Kidney (tissue), 14 donors: ENCODE results near the gene GRIK2. TPM values are rescaled to one million over a fixed set of nuclear protein-coding genes. Genes with fewer than 3 reads are reported as not detected.

Experiments
- DNase-seq, 5 donors: peaks; one replicate each; pipeline ENCODE4 v3.0.0-alpha.2; 2013 to 2020
- FAIRE-seq: peaks from 2 replicates; lab custom pipeline; 2012; peaks lifted over from hg19 to GRCh38; lab: Jason Lieb, UNC
- H3K27ac ChIP-seq, 2 donors: one replicate each; pipeline ENCODE4 v1.7.0; 2013; ENCODE audit warnings: low read depth in 2 of 2, low read length in 2 of 2, inconsistent platforms in 1 of 2
- H3K27me3 ChIP-seq: one replicate; pipeline ENCODE4 v1.7.1; 2013; ENCODE audit warnings: low read length, inconsistent platforms; ENCODE audit not compliant: control insufficient read depth, insufficient read depth
- H3K36me3 ChIP-seq, 3 donors: one replicate each; pipeline versions ENCODE4 v1.7.0 to v1.7.1; 2013; ENCODE audit warnings: low read length in 3 of 3, control low read depth in 1 of 3, inconsistent platforms in 1 of 3; ENCODE audit not compliant: insufficient read depth in 3 of 3, control insufficient read depth in 2 of 3
- H3K4me1 ChIP-seq, 3 donors: one replicate each; pipeline versions ENCODE4 v1.7.0 to v1.7.1; 2013; ENCODE audit warnings: low read length in 3 of 3, inconsistent platforms in 1 of 3, low read depth in 1 of 3; ENCODE audit not compliant: control insufficient read depth in 2 of 3, insufficient read depth in 2 of 3
- H3K4me3 ChIP-seq, 3 donors: one replicate each; pipeline versions ENCODE4 v1.7.0 to v1.8.1; 2013; ENCODE audit warnings: low read length in 3 of 3, control low read depth in 1 of 3, inconsistent platforms in 1 of 3
- H3K9ac ChIP-seq, 3 donors: one replicate each; pipeline versions ENCODE4 v1.7.0 to v1.7.1; 2013; ENCODE audit warnings: low read length in 3 of 3, control low read depth in 1 of 3, inconsistent platforms in 1 of 3
- H3K9me3 ChIP-seq, 3 donors: one replicate each; pipeline versions ENCODE4 v1.7.0 to v1.7.1; 2013; ENCODE audit warnings: low read length in 3 of 3, control low read depth in 1 of 3, inconsistent platforms in 1 of 3; ENCODE audit not compliant: control insufficient read depth in 2 of 3, insufficient read depth in 1 of 3
- intact Hi-C: fragments of 100-400 bp; cut with DNase I; formaldehyde crosslinking; loops from one replicate; pipeline ENCODE4 v1.11.1; 2022
- polyA plus RNA-seq: library from polyadenylated mRNA; stranded (reverse); fragments of 350-450 nt; fragmentation: Illumina TruSeq; extraction: RNeasy Lipid Tissue Mini Kit (QIAGEN cat#74804); gene quantifications from one replicate; pipeline ENCODE4 v1.2.3, GENCODE V29; 2014; ENCODE audit warnings: low read depth, low replicate concordance; ENCODE audit not compliant: insufficient read depth
- total RNA-seq: library from RNA; stranded (reverse); fragmentation: NEBNext Ultra II Directional; extraction: Animal tissue kit (Norgen Biotek cat#: 25700); gene quantifications from one replicate; pipeline ENCODE4 v1.2.1, GENCODE V29; 2021
- TF ChIP-seq, protein P1 (sequence below): IDR thresholded peaks from 3 replicates; pipeline ENCODE4 v1.5.1; 2012; ENCODE audit warnings: mild to moderate bottlenecking, moderate library complexity, borderline replicate concordance; ENCODE audit not compliant: insufficient read depth; ENCODE audit errors: extremely low read depth
- donor health status: control.
- donor health status: control.
- donor health status: control.
- donor health status: control.
- donor health status: control.
- donor health status: DM: yes; HTN: yes; CAD: no.
- donor health status: Normal renal cell carcinoma (clear cell type).

The GRIK2 gene
- total and polyA plus RNA-seq, 2 donors from 2014 or later = 0.82 to 1.4 TPM

DNA sequence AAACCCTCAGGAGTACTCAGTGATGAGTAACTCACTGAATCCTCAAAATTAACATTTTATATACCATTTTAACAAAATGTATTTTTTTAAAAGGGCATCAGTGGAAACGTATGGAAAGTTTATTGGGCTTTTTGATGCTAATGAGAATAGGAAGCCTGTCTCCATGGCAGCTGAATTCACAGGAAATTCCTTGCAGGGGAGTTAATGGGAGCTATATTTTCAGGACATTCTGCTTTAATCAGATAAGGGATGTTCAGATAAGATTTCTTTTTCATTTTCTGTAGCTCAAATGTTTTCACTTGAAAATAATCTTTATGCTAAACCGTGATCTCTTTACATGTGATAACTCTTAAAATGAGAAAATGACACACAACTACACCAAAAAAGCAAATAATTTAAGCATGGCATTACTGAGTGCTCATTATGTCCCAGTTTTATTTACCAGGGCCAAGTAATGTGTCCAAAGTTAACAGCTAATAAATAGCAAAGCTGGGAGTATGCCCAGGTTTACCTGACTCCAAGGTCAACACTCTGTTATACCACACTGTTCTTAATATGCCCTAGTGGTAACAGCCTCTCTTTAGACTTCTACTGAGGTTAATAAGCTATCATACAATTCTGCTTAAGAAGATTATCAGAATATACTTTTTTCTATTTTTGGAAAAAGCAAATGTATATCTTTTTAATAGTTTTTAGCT is 348.1 kb downstream of the GRIK2 start:
- intact Hi-C loops = no loop called here
- Histone ChIP-seq H3K9ac (no peak overlapping the region), H3K27me3 (no peaks in the 10 kb centered on the region), H3K4me1 (no peaks in the 10 kb centered on the region), H3K36me3 (no peaks in the 10 kb centered on the region), H3K9me3 (no peaks in the 10 kb centered on the region), H3K27ac (no peak overlapping the region), H3K4me3 (no peak overlapping the region)
- TF ChIP-seq, protein P1, sequence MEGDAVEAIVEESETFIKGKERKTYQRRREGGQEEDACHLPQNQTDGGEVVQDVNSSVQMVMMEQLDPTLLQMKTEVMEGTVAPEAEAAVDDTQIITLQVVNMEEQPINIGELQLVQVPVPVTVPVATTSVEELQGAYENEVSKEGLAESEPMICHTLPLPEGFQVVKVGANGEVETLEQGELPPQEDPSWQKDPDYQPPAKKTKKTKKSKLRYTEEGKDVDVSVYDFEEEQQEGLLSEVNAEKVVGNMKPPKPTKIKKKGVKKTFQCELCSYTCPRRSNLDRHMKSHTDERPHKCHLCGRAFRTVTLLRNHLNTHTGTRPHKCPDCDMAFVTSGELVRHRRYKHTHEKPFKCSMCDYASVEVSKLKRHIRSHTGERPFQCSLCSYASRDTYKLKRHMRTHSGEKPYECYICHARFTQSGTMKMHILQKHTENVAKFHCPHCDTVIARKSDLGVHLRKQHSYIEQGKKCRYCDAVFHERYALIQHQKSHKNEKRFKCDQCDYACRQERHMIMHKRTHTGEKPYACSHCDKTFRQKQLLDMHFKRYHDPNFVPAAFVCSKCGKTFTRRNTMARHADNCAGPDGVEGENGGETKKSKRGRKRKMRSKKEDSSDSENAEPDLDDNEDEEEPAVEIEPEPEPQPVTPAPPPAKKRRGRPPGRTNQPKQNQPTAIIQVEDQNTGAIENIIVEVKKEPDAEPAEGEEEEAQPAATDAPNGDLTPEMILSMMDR = no peak
- peak in 1 of 5 donors; percentile 7 for DNase-seq
- no peak for FAIRE-seq

DNA sequence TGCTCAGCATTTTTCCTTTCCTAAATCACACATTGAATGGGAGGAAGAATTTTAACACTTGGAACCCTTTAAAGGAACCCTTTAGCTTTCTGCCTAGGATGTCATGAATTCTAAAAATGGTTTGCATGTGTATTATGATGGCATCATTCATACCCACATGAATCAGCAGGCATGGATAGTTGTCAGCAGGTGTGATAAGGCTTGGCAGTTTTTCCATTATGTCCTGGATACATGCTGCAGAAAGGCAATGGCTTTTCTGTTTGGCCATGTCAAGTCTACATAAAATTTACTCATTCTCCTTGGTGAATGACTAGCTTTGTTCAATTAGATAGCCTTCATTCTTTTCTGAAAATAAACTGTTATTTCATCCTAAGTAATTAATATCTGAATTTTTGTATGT is 353.7 kb downstream of the GRIK2 start:
- TF ChIP-seq, protein P1 = no peak
- no peak for FAIRE-seq

GRCh38 chr6:101747716-101748115 is 354.2 kb downstream of the GRIK2 start:
- TF ChIP-seq, protein P1 = no peak
- Histone ChIP-seq H3K4me3 (no peak overlapping the region), H3K9ac (no peak overlapping the region), H3K36me3 (no peaks in the 10 kb centered on the region), H3K27me3 (no peaks in the 10 kb centered on the region), H3K4me1 (no peaks in the 10 kb centered on the region), H3K9me3 (no peaks in the 10 kb centered on the region), H3K27ac (no peak overlapping the region)
- no peak for FAIRE-seq
- intact Hi-C loops = no loop called here
- DNase-seq = no peak

More for the DNA sequence above, 353.7 kb downstream of the GRIK2 start:
- Histone ChIP-seq H3K9me3 (no peaks in the 10 kb centered on the region), H3K27me3 (no peaks in the 10 kb centered on the region), H3K9ac (no peak overlapping the region), H3K27ac (no peak overlapping the region), H3K4me3 (no peak overlapping the region), H3K4me1 (no peaks in the 10 kb centered on the region), H3K36me3 (no peaks in the 10 kb centered on the region)
- no peak for DNase-seq
- intact Hi-C loops = no loop called here
